IPS-15b (cell line): ENCODE data around the gene TCF7L2.

Experiments used
- H3K27me3 ChIP-seq: one replicate; pipeline ENCODE4 v1.6.1; 2013; ENCODE audit warnings: low read length; ENCODE audit not compliant: control insufficient read depth, insufficient read depth
- H3K36me3 ChIP-seq: one replicate; pipeline ENCODE4 v1.6.1; 2013; ENCODE audit warnings: low read length; ENCODE audit not compliant: control insufficient read depth, insufficient read depth
- H3K4me1 ChIP-seq: one replicate; pipeline ENCODE4 v1.6.1; 2013; ENCODE audit warnings: mild to moderate bottlenecking, low read length; ENCODE audit not compliant: control insufficient read depth, insufficient read depth
- H3K4me3 ChIP-seq: one replicate; pipeline ENCODE4 v1.5.1; 2013; ENCODE audit warnings: low read depth, low read length
- H3K9ac ChIP-seq: one replicate; pipeline ENCODE4 v1.6.1; 2013; ENCODE audit warnings: low read depth, mild to moderate bottlenecking, low read length
- H3K9me3 ChIP-seq: one replicate; pipeline ENCODE4 v1.6.1; 2013; ENCODE audit warnings: mild to moderate bottlenecking, low read length; ENCODE audit not compliant: control insufficient read depth, insufficient read depth

The TCF7L2 gene

GRCh38 chr10:113142601-113143362 is 192.7 kb downstream of the TCF7L2 start:
- no peaks in the 10 kb centered on the region for H3K27me3 ChIP-seq
- H3K4me3 ChIP-seq = no peak overlapping the region
- H3K9ac ChIP-seq = no peak overlapping the region
- H3K36me3 ChIP-seq = peaks cover 17% of the 10 kb centered on the region
- H3K4me1 ChIP-seq = peaks cover 13% of the 10 kb centered on the region
- H3K9me3 ChIP-seq = no peaks in the 10 kb centered on the region

- peaks cover 17% of the 10 kb centered on the region for H3K36me3 ChIP-seq
- no peaks in the 10 kb centered on the region for H3K27me3 ChIP-seq
These were observed 194.5 kb downstream of the TCF7L2 start for GRCh38 chr10:113144576-113144975.

GRCh38 chr10:113148071-113148825 is 198.2 kb downstream of the TCF7L2 start:
- Histone ChIP-seq H3K9ac (no peak overlapping the region), H3K27me3 (no peaks in the 10 kb centered on the region), H3K4me1 (no peaks in the 10 kb centered on the region), H3K4me3 (no peak overlapping the region), H3K36me3 (peaks cover 36% of the 10 kb centered on the region), H3K9me3 (no peaks in the 10 kb centered on the region)

More at GRCh38 chr10:113144576-113144975, 194.5 kb downstream of the TCF7L2 start:
- no peak overlapping the region for H3K4me3 ChIP-seq
- H3K4me1 ChIP-seq = peaks cover 3% of the 10 kb centered on the region
- no peaks in the 10 kb centered on the region for H3K9me3 ChIP-seq
- H3K9ac ChIP-seq = no peak overlapping the region

GRCh38 chr10:113148901-113149300 is 198.9 kb downstream of the TCF7L2 start:
- Histone ChIP-seq H3K4me3 (no peak overlapping the region), H3K9ac (no peak overlapping the region), H3K27me3 (no peaks in the 10 kb centered on the region), H3K9me3 (no peaks in the 10 kb centered on the region), H3K36me3 (peaks cover 42% of the 10 kb centered on the region), H3K4me1 (no peaks in the 10 kb centered on the region)

GRCh38 chr10:113149626-113150025 is 199.6 kb downstream of the TCF7L2 start:
- H3K9ac ChIP-seq = no peak overlapping the region

GRCh38 chr10:113151190-113151666 is 201.2 kb downstream of the TCF7L2 start:
- Histone ChIP-seq H3K36me3 (peaks cover 48% of the 10 kb centered on the region), H3K4me1 (no peaks in the 10 kb centered on the region), H3K9ac (no peak overlapping the region), H3K9me3 (no peaks in the 10 kb centered on the region), H3K4me3 (no peak overlapping the region), H3K27me3 (no peaks in the 10 kb centered on the region)

More at GRCh38 chr10:113149626-113150025, 199.6 kb downstream of the TCF7L2 start:
- Histone ChIP-seq H3K4me1 (no peaks in the 10 kb centered on the region), H3K36me3 (peaks cover 43% of the 10 kb centered on the region), H3K27me3 (no peaks in the 10 kb centered on the region), H3K9me3 (no peaks in the 10 kb centered on the region), H3K4me3 (no peak overlapping the region)

- Histone ChIP-seq H3K4me1 (no peaks in the 10 kb centered on the region), H3K9me3 (no peaks in the 10 kb centered on the region), H3K9ac (no peak overlapping the region), H3K27me3 (no peaks in the 10 kb centered on the region), H3K36me3 (peaks cover 61% of the 10 kb centered on the region), H3K4me3 (no peak overlapping the region)
These were observed 203.6 kb downstream of the TCF7L2 start for GRCh38 chr10:113153493-113154102.

- Histone ChIP-seq H3K9ac (no peak overlapping the region), H3K4me1 (peaks cover 3% of the 10 kb centered on the region), H3K4me3 (no peak overlapping the region), H3K36me3 (peaks cover 53% of the 10 kb centered on the region), H3K27me3 (no peaks in the 10 kb centered on the region), H3K9me3 (no peaks in the 10 kb centered on the region)
These were observed 207.4 kb downstream of the TCF7L2 start for GRCh38 chr10:113157441-113157840.

- no peak overlapping the region for H3K9ac ChIP-seq
- H3K27me3 ChIP-seq = no peaks in the 10 kb centered on the region
- H3K36me3 ChIP-seq = peaks cover 47% of the 10 kb centered on the region
- no peak overlapping the region for H3K4me3 ChIP-seq
- peaks cover 5% of the 10 kb centered on the region for H3K4me1 ChIP-seq
- H3K9me3 ChIP-seq = no peaks in the 10 kb centered on the region
These were observed 208.1 kb downstream of the TCF7L2 start for GRCh38 chr10:113158183-113158582.

GRCh38 chr10:113159563-113159962 is 209.5 kb downstream of the TCF7L2 start:
- Histone ChIP-seq H3K9ac (no peak overlapping the region), H3K27me3 (no peaks in the 10 kb centered on the region), H3K4me3 (no peak overlapping the region), H3K36me3 (peaks cover 35% of the 10 kb centered on the region), H3K9me3 (no peaks in the 10 kb centered on the region), H3K4me1 (peaks cover 5% of the 10 kb centered on the region)

GRCh38 chr10:113160641-113161040 is 210.6 kb downstream of the TCF7L2 start:
- Histone ChIP-seq H3K4me1 (peaks cover 9% of the 10 kb centered on the region), H3K36me3 (peaks cover 28% of the 10 kb centered on the region), H3K27me3 (no peaks in the 10 kb centered on the region), H3K4me3 (no peak overlapping the region), H3K9me3 (no peaks in the 10 kb centered on the region), H3K9ac (no peak overlapping the region)
